Heart right ventricle (tissue), 16 donors: ENCODE measurements around the gene LZTS2. TPM values are rescaled to one million over a fixed set of nuclear protein-coding genes. Genes with fewer than 3 reads are reported as not detected.

Source experiments
- ATAC-seq, 8 donors: fragments of 200-7000 bp; cut with Tn5 transposase; one replicate each; pipeline ENCODE4 v1.9.1; 2020; ENCODE audit warnings: mild to moderate bottlenecking in 8 of 8, moderate library complexity in 8 of 8, moderate number of reproducible peaks in 1 of 8
- DNase-seq, 2 donors: peaks; one replicate each; pipeline ENCODE4 v3.0.0-alpha.2; 2020
- H3K27ac ChIP-seq, 10 donors: fragments of 200-600 bp; sonication (generic) in 2 of 10; one replicate each; pipeline versions ENCODE4 v1.5.0 to v1.8.0; 2020 to 2022; ENCODE audit warnings: mild to moderate bottlenecking in 3 of 10
- H3K27me3 ChIP-seq, 7 donors: fragments of 200-600 bp; one replicate each; pipeline ENCODE4 v1.8.0; 2021 to 2022; ENCODE audit warnings: mild to moderate bottlenecking in 2 of 7
- H3K36me3 ChIP-seq, 9 donors: fragments of 200-600 bp; sonication (generic) in 1 of 9; one replicate each; pipeline versions ENCODE4 v1.5.0 to v1.8.0; 2020 to 2022; ENCODE audit warnings: mild to moderate bottlenecking in 2 of 9
- H3K4me1 ChIP-seq, 9 donors: fragments of 200-600 bp; sonication (generic) in 1 of 9; one replicate each; pipeline versions ENCODE4 v1.5.0 to v1.8.0; 2020 to 2022; ENCODE audit warnings: mild to moderate bottlenecking in 4 of 9
- H3K4me3 ChIP-seq, 10 donors: fragments of 200-600 bp; sonication (generic) in 2 of 10; one replicate each; pipeline versions ENCODE4 v1.5.0 to v1.8.0; 2020 to 2022; ENCODE audit warnings: mild to moderate bottlenecking in 7 of 10, moderate library complexity in 2 of 10
- H3K9me3 ChIP-seq, 11 donors: fragments of 200-600 bp in 10 of 11; sonication (generic) in 2 of 11; one replicate each; pipeline versions ENCODE4 v1.5.0 to v1.8.0; 2013 to 2022; ENCODE audit warnings: mild to moderate bottlenecking in 2 of 11, control low read depth in 1 of 11, moderate library complexity in 1 of 11
- CTCF ChIP-seq, 9 donors: fragments of 200-600 bp; sonication (generic) in 2 of 9; IDR thresholded peaks; one replicate each; pipeline versions ENCODE4 v1.5.0 to v1.8.0; 2021 to 2022; ENCODE audit warnings: antibody characterized with exemption in 9 of 9, mild to moderate bottlenecking in 5 of 9, moderate library complexity in 1 of 9
- WGBS, 2 donors: extraction: QIAGEN DNeasy Blood & Tissue Kit; methylation state at CpG; one replicate each; pipeline ENCODE4 v1.1.7; 2013; ENCODE audit warnings: inconsistent platforms in 1 of 2; 5-methylcytosine and 5-hydroxymethylcytosine counted together
- intact Hi-C, 10 donors: fragments of 100-400 bp; cut with DNase I; formaldehyde crosslinking; loops; one replicate each; pipeline versions ENCODE4 v1.11.1 to v1.14.2; 2022
- polyA plus RNA-seq, 2 donors: library from polyadenylated mRNA; stranded (reverse); fragments of 200-250 nt; gene quantifications; one replicate each; pipeline ENCODE4 v1.2.3, GENCODE V29; 2013
- total RNA-seq, 10 donors: library from RNA; stranded (reverse); fragmentation: NEBNext Ultra II Directional in 3 of 10; extraction: Animal tissue kit (Norgen Biotek cat#: 25700) in 3 of 10; gene quantifications; one replicate each; pipeline versions ENCODE4 v1.2.1 to v1.2.4, GENCODE V29; 2021 to 2023
- donor health status: Arrhythmogenic right ventricular cardiomyopathy.
- donor health status: ischemic (EF 13 %, LVEDD 7.1; RV severe dilation, severe dysfunction).
- donor health status: healthy with polysubstance abuse.
- donor health status: DM: no; HTN: yes; CAD: no.
- donor health status: DM: no; HTN: no; CAD: no.
- donor health status: ischemic (EF 25% LVEDD 6.9; RV normal size, moderate dysfunction).
- donor health status: ischemic (EF 25% LVEDD 5.7; RV mildly dilated, moderate dysfunction).
- donor health status: healthy.
- donor health status: DM: yes; HTN: yes; CAD: no.
- donor health status: Ischemic cardiomyopathy.
- donor health status: ischemic (EF 35%, LVEDD 5.7; RV mildly dilated, moderate dysfunction).
- donor health status: nonischemic (EF 11% LVEDD 7.7; RV severe dilation, severe dysfunction).
- donor health status: DM: yes; HTN: yes; CAD: no.
- donor health status: PGD.
- donor health status: ischemic (EF 29% LVEDD 5.4; RV normal size, mild dysfunction).
- donor health status: nonischemic (EF 23%, LVEDD 6.1; RV moderate dilation, normal function).

The LZTS2 gene
- total and polyA plus RNA-seq, 12 donors: 28.6 to 73.7 (median 41.7) TPM

DNA sequence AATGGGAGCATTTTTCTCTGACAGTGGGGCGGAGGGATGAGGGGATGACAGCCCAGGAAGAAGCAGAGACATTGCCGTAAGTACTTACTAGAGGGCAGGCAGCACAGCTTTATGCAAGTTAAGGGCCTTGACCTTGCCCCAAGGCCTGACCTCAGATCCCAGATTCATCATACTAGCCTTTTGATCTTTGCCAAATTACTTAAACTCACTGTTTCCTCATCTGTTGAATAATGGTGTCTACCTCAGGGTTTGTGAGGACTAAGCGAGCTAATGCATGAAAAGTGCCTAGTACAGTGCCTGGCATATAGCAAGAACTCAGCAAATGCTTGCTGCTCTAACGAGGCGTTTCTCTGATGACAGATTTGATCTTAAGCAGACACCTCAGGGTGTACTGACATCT, 33.8 kb upstream of the LZTS2 start:
- Histone ChIP-seq H3K27ac (no peak overlapping the region), H3K36me3 (peaks cover 0 to 61% (median 17%) of the 10 kb centered on the region in 9 donors), H3K4me3 (no peak overlapping the region), H3K4me1 (peaks cover 3 to 23% (median 15%) of the 10 kb centered on the region in 9 donors), H3K9me3 (no peaks in the 10 kb centered on the region), H3K27me3 (peaks cover 0 to 7% (median 0%) of the 10 kb centered on the region in 7 donors)
- WGBS, 2 donors: 53 to 56% methylated on average over 5 of the region's 5 CpGs
- ATAC-seq: no peak
- TF ChIP-seq CTCF (IDR thresholded peaks at IDR 0.05): no peak
- DNase-seq: no peak
- intact Hi-C loops: no loop called here

- H3K36me3 ChIP-seq: peaks cover 0 to 51% (median 14%) of the 10 kb centered on the region in 9 donors
- H3K27ac ChIP-seq: no peak overlapping the region
- H3K4me3 ChIP-seq: no peak overlapping the region
- no peaks in the 10 kb centered on the region for H3K9me3 ChIP-seq
- no peak for TF ChIP-seq CTCF (IDR thresholded peaks at IDR 0.05)
- peaks cover 0 to 7% (median 0%) of the 10 kb centered on the region in 7 donors for H3K27me3 ChIP-seq
- intact Hi-C loops: no loop called here
- DNase-seq (no peak), ATAC-seq (no peak)
- H3K4me1 ChIP-seq: peaks cover 3 to 23% (median 15%) of the 10 kb centered on the region in 9 donors
- 66 to 68% methylated on average over 2 of the region's 2 CpGs for WGBS, 2 donors
Measured at GRCh38 chr10:100966887-100967286, 32.7 kb upstream of the LZTS2 start.

- peaks cover 0 to 46% (median 9%) of the 10 kb centered on the region in 9 donors for H3K36me3 ChIP-seq
- no peak for ATAC-seq
Measured at GRCh38 chr10:100967332-100967731, 32.3 kb upstream of the LZTS2 start.

DNA sequence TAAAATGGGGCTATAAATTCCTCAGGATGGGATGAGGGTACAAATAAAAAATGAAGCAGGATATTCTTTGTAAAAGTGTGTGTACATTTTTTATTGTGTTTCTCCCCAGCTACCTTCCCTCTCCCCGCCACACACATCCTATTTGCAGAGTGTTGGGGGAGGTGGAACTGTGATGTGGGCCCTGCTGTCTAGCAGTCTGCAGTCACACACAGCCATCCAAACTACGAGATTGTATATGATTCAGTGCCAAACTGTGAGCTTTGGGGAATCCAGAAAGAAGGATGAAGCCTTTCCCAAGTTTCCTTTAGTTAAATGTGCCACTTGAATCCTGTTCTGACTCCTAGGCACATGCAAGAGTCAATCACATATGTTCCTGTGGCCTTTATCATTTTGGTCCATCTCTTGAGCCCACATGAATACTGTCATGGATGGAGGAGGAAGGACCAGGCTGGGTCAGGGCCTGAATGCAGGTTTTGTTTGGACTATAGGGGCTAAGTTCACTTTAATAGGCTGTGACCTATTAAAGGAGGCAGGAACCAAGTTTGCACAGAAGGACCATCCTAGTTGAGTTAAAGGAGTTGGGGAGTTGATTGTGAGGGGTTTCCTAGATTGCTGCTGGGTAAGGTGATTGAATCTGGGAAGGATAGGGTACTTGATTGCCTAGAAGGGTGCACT, 31.4 kb upstream of the LZTS2 start:
- intact Hi-C loops: loop anchor here in 1 of 10 donors (1.0 kb wide), 1 partner anchor 46 kb away; no protein-coding TSS in a partner anchor
- no peak for ATAC-seq
- Histone ChIP-seq H3K9me3 (no peaks in the 10 kb centered on the region), H3K4me3 (no peak overlapping the region), H3K36me3 (peaks cover 0 to 37% (median 7%) of the 10 kb centered on the region in 9 donors), H3K4me1 (peaks cover 3 to 23% (median 15%) of the 10 kb centered on the region in 9 donors), H3K27ac (no peak overlapping the region), H3K27me3 (peaks cover 0 to 7% (median 0%) of the 10 kb centered on the region in 7 donors)
- DNase-seq: no peak
- WGBS, 2 donors: 83 to 90% methylated on average over 2 of the region's 2 CpGs
- no peak for TF ChIP-seq CTCF (IDR thresholded peaks at IDR 0.05)

More at GRCh38 chr10:100967332-100967731, 32.3 kb upstream of the LZTS2 start:
- Histone ChIP-seq H3K27ac (no peak overlapping the region), H3K27me3 (peaks cover 0 to 7% (median 0%) of the 10 kb centered on the region in 7 donors), H3K4me3 (no peak overlapping the region), H3K9me3 (no peaks in the 10 kb centered on the region), H3K4me1 (peaks cover 3 to 23% (median 15%) of the 10 kb centered on the region in 9 donors)
- DNase-seq: no peak
- no peak for TF ChIP-seq CTCF (IDR thresholded peaks at IDR 0.05)
- WGBS, 2 donors: 84 to 85% methylated on average over 2 of the region's 2 CpGs
- intact Hi-C loops: no loop called here
